ENCODE results near the gene PTPRM. TPM values are rescaled to one million over a fixed set of nuclear protein-coding genes. Genes with fewer than 3 reads are reported as not detected.

The PTPRM gene
- total RNA-seq, 1 experiment from 2014 or later: not detected

- TF ChIP-seq EZH2 (IDR thresholded peaks at IDR 0.05; ENCODE audit: borderline replicate concordance, low read depth, low read length, poor library complexity, severe bottlenecking) (no peak), CTCF (conservative IDR thresholded peaks at IDR 0.05; ENCODE audit: low read depth, low read length) (no peak)
- Histone ChIP-seq H3K36me3 (ENCODE audit: insufficient read depth, low read length, poor library complexity, severe bottlenecking) (no peaks in the 10 kb centered on the region), H3K27me3 (replicated peaks; ENCODE audit: insufficient read depth, low read depth, low read length, poor library complexity) (no peaks in the 10 kb centered on the region), H3K4me1 (ENCODE audit: insufficient read depth, low read length, poor library complexity, severe bottlenecking) (no peaks in the 10 kb centered on the region), H3K4me3 (ENCODE audit: low read depth, low read length, poor library complexity, severe bottlenecking) (no peak overlapping the region), H3K27ac (ENCODE audit: low read depth, low read length, poor library complexity, severe bottlenecking) (no peak overlapping the region), H3K9me3 (ENCODE audit: low read depth, low read length, poor library complexity, severe bottlenecking) (peaks cover 5% of the 10 kb centered on the region)
- intact Hi-C loops (cut with micrococcal nuclease; ENCODE audit: unreplicated experiment): no loop called here
- POLR2A ChIA-PET (ENCODE audit: low non-redundant PET): no interaction called here
- DNase-seq (ENCODE audit: low spot score): no peak
- CTCF ChIA-PET: no interaction called here
- no TSS peak for BruUV-seq (replicated peaks)
These were observed 476.9 kb downstream of the PTPRM start for GRCh38 chr18:8044004-8044403.

GRCh38 chr18:8045160-8045883 lies 478.2 kb downstream of the PTPRM start:
- H3K27me3 ChIP-seq (replicated peaks; ENCODE audit: insufficient read depth, low read depth, low read length, poor library complexity): no peaks in the 10 kb centered on the region
- H3K36me3 ChIP-seq (ENCODE audit: insufficient read depth, low read length, poor library complexity, severe bottlenecking): no peaks in the 10 kb centered on the region
- H3K27ac ChIP-seq (ENCODE audit: low read depth, low read length, poor library complexity, severe bottlenecking): no peak overlapping the region
- no peak for TF ChIP-seq EZH2 (IDR thresholded peaks at IDR 0.05; ENCODE audit: borderline replicate concordance, low read depth, low read length, poor library complexity, severe bottlenecking)
- no peak for TF ChIP-seq CTCF (conservative IDR thresholded peaks at IDR 0.05; ENCODE audit: low read depth, low read length)
- ChIA-PET POLR2A (ENCODE audit: low non-redundant PET) (no interaction called here), CTCF (no interaction called here)
- BruUV-seq (replicated peaks): no TSS peak
- no peaks in the 10 kb centered on the region for H3K4me1 ChIP-seq (ENCODE audit: insufficient read depth, low read length, poor library complexity, severe bottlenecking)
- peaks cover 5% of the 10 kb centered on the region for H3K9me3 ChIP-seq (ENCODE audit: low read depth, low read length, poor library complexity, severe bottlenecking)
- intact Hi-C loops (cut with micrococcal nuclease; ENCODE audit: unreplicated experiment): no loop called here
- no peak for DNase-seq (ENCODE audit: low spot score)
- no peak overlapping the region for H3K4me3 ChIP-seq (ENCODE audit: low read depth, low read length, poor library complexity, severe bottlenecking)

- TF ChIP-seq EZH2 (IDR thresholded peaks at IDR 0.05; ENCODE audit: borderline replicate concordance, low read depth, low read length, poor library complexity, severe bottlenecking) (no peak), CTCF (conservative IDR thresholded peaks at IDR 0.05; ENCODE audit: low read depth, low read length) (no peak)
- Histone ChIP-seq H3K27me3 (replicated peaks; ENCODE audit: insufficient read depth, low read depth, low read length, poor library complexity) (no peaks in the 10 kb centered on the region), H3K27ac (ENCODE audit: low read depth, low read length, poor library complexity, severe bottlenecking) (no peak overlapping the region), H3K36me3 (ENCODE audit: insufficient read depth, low read length, poor library complexity, severe bottlenecking) (no peaks in the 10 kb centered on the region), H3K9me3 (ENCODE audit: low read depth, low read length, poor library complexity, severe bottlenecking) (peaks cover 3% of the 10 kb centered on the region), H3K4me3 (ENCODE audit: low read depth, low read length, poor library complexity, severe bottlenecking) (no peak overlapping the region), H3K4me1 (ENCODE audit: insufficient read depth, low read length, poor library complexity, severe bottlenecking) (no peaks in the 10 kb centered on the region)
- no peak for DNase-seq (ENCODE audit: low spot score)
- POLR2A ChIA-PET (ENCODE audit: low non-redundant PET): no interaction called here
- no TSS peak for BruUV-seq (replicated peaks)
- intact Hi-C loops (cut with micrococcal nuclease; ENCODE audit: unreplicated experiment): no loop called here
- CTCF ChIA-PET: no interaction called here
These were observed 478.8 kb downstream of the PTPRM start for GRCh38 chr18:8045884-8046281.
